ENCODE data around the gene C1orf141. TPM values are rescaled to one million over a fixed set of nuclear protein-coding genes. Genes with fewer than 3 reads are reported as not detected.

C1orf141 gene
- total RNA-seq, 2 donors from 2014 or later, result 5.4 TPM; not detected in 1

DNA sequence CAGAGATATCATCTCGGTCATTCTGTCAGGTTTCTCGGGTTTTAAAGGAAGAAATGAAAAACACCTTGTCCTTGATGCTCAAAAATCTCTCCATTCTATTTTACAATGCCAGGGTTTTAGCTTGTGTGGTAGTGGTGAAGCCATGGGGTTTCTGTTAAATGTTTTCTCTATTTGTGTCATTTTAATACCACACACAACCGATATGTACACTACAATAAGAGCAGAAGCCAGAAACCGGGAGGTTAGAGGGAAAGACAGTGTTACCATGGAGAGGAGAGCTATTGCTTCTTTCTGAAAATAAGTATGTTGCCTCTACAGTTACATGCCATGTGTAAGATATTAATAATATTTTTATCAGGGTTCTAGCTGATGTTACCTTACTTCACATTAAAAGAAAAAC lies 83.6 kb downstream of the C1orf141 start:
- H3K27me3 ChIP-seq (replicated peaks; ENCODE audit: insufficient read depth), result no peaks in the 10 kb centered on the region
- no peaks in the 10 kb centered on the region for H3K36me3 ChIP-seq
- H3K9me3 ChIP-seq, result no peaks in the 10 kb centered on the region
- intact Hi-C loops (cut with DNase I), result loop anchor here (5.0 to 10.0 kb wide), 2 partner anchors 94 to 119 kb away; no protein-coding TSS in a partner anchor
- 28% methylated on average over 4 of the region's 4 CpGs for WGBS
- no peak overlapping the region for H3K27ac ChIP-seq
- no peaks in the 10 kb centered on the region for H3K4me1 ChIP-seq (replicated peaks)
- DNase-seq (ENCODE audit: low spot score), result no peak
- TF ChIP-seq CTCF (IDR thresholded peaks at IDR 0.05) (no peak), POLR2AphosphoS5 (IDR thresholded peaks at IDR 0.05) (no peak), POLR2A (IDR thresholded peaks at IDR 0.05) (no peak)
- H3K4me3 ChIP-seq, result no peak overlapping the region

DNA sequence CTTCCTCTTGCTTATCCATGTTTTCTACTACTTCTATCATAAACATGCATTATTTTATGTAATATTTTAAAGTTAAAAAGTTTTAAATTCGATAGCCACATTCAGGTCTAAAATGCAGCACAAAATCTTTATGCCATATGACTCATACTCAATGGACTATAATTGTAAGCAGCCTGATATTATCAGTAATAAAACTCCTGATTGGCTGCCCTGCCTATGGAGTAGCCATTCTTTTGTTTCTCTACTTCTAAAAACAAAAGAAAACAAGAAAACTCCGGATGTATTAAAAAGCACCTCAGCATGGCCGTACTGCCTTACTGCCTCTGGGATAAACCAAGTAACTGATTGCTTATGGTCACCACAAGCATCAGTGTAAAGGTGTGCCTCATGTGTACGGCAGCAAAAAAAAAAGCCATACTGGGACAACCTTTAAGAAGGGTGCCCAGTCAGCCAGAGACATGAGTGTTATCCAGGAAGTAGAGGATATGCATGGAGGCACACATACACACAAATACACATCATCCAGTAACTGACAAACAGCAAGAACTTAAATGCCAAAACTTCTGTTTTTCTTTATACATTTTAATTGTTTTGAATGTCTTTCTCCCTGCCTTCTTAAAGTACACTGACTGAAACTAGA lies 90.0 kb downstream of the C1orf141 start:
- 82% methylated on average over 4 of the region's 4 CpGs for WGBS
- no peaks in the 10 kb centered on the region for H3K36me3 ChIP-seq
- intact Hi-C loops (cut with DNase I), result no loop called here

GRCh38 chr1:67043366-67043765 lies 91.4 kb downstream of the C1orf141 start:
- H3K27me3 ChIP-seq (replicated peaks; ENCODE audit: insufficient read depth), result no peaks in the 10 kb centered on the region
- no peaks in the 10 kb centered on the region for H3K9me3 ChIP-seq
- TF ChIP-seq CTCF (IDR thresholded peaks at IDR 0.05) (no peak), POLR2A (IDR thresholded peaks at IDR 0.05) (no peak), POLR2AphosphoS5 (IDR thresholded peaks at IDR 0.05) (no peak)
- no peaks in the 10 kb centered on the region for H3K4me1 ChIP-seq (replicated peaks)
- intact Hi-C loops (cut with DNase I), result no loop called here
- whole genome bisulfite sequencing, result 44% methylated on average over 3 of the region's 3 CpGs
- no peak overlapping the region for H3K4me3 ChIP-seq
- H3K27ac ChIP-seq, result no peak overlapping the region
- H3K36me3 ChIP-seq, result no peaks in the 10 kb centered on the region
- no peak for DNase-seq (ENCODE audit: low spot score)

More for the DNA sequence above, 90.0 kb downstream of the C1orf141 start:
- DNase-seq (ENCODE audit: low spot score), result no peak
- H3K4me3 ChIP-seq, result no peak overlapping the region
- no peak overlapping the region for H3K27ac ChIP-seq
- H3K4me1 ChIP-seq (replicated peaks), result no peaks in the 10 kb centered on the region
- H3K9me3 ChIP-seq, result no peaks in the 10 kb centered on the region
- TF ChIP-seq POLR2AphosphoS5 (IDR thresholded peaks at IDR 0.05) (no peak), CTCF (IDR thresholded peaks at IDR 0.05) (no peak), POLR2A (IDR thresholded peaks at IDR 0.05) (no peak)
- H3K27me3 ChIP-seq (replicated peaks; ENCODE audit: insufficient read depth), result no peaks in the 10 kb centered on the region

Small RNAs within 50 kb of the gene (small RNA-seq; reads per million reads assigned to genes)
- gene RF00322, result 0 reads per million in 2 donors

Other genes with a start within 250 kb of the C1orf141 start
- gene DNAI4, start 210.1 kb downstream of the C1orf141 start, total RNA-seq, result 1 to 10 TPM; 8.0 to 8.5 TPM
- 10 to 100 TPM; 22.2 to 45.6 TPM for gene MIER1, start 210.0 kb downstream of the C1orf141 start, total RNA-seq
- 10 to 100 TPM; 13.0 to 13.2 TPM for gene SLC35D1, start 80.8 kb downstream of the C1orf141 start, total RNA-seq
- gene IL23R, start 31.5 kb upstream of the C1orf141 start, total RNA-seq, result under 1 TPM in 1 of 2 donors, not detected in 1; 0.74 TPM
- gene IL12RB2, start 172.9 kb upstream of the C1orf141 start, total RNA-seq, result 1 to 10 TPM in 1 of 2 donors, under 1 TPM in 1; 0.18 to 1.6 TPM